ENCODE results near the gene SLC27A6. TPM values are rescaled to one million over a fixed set of nuclear protein-coding genes. Genes with fewer than 3 reads are reported as not detected.

The SLC27A6 gene
- total and polyA plus RNA-seq, 2 experiments from 2014 or later: 2.0 to 4.8 TPM

DNA sequence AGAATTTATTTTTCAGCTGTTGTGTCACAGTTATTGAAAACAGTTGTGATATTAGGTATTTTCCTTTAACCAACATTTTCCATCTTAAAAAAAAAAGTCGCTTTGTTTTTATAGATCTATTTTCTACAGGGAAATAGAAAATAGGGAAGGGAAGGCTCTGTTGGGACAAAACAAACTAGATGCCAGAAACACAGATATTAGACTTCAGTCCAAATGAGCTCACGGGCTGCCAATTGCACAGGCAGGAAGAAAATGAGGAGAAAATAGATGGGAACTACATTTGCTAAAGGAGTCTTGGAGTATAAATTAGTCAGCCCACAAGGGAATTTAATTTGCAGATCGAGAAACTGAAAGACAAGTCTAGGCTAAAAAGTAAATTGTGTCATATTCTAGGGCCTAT is 107.8 kb downstream of the SLC27A6 start:
- Mint-ChIP-seq H3K27ac (no peak overlapping the region), H3K27me3 (ENCODE audit: insufficient read depth, low read depth, poor library complexity) (peaks cover 2% of the 10 kb centered on the region), H3K36me3 (ENCODE audit: low read depth) (no peaks in the 10 kb centered on the region), H3K9me3 (no peaks in the 10 kb centered on the region), H3K4me1 (no peaks in the 10 kb centered on the region), H3K4me3 (no peak overlapping the region)
- H2AFZ ChIP-seq: no peak overlapping the region
- no peak overlapping the region for H3K4me3 ChIP-seq
- H3K27me3 ChIP-seq (ENCODE audit: insufficient read depth): no peaks in the 10 kb centered on the region
- H3K79me2 ChIP-seq (replicated peaks; ENCODE audit: insufficient read depth): no peaks in the 10 kb centered on the region
- no peaks in the 10 kb centered on the region for H3K9me2 ChIP-seq (ENCODE audit: insufficient read depth)
- H3K27ac ChIP-seq (ENCODE audit: low read depth): no peak overlapping the region
- H3K4me1 ChIP-seq (ENCODE audit: insufficient read depth): no peaks in the 10 kb centered on the region
- TF ChIP-seq, protein P1, sequence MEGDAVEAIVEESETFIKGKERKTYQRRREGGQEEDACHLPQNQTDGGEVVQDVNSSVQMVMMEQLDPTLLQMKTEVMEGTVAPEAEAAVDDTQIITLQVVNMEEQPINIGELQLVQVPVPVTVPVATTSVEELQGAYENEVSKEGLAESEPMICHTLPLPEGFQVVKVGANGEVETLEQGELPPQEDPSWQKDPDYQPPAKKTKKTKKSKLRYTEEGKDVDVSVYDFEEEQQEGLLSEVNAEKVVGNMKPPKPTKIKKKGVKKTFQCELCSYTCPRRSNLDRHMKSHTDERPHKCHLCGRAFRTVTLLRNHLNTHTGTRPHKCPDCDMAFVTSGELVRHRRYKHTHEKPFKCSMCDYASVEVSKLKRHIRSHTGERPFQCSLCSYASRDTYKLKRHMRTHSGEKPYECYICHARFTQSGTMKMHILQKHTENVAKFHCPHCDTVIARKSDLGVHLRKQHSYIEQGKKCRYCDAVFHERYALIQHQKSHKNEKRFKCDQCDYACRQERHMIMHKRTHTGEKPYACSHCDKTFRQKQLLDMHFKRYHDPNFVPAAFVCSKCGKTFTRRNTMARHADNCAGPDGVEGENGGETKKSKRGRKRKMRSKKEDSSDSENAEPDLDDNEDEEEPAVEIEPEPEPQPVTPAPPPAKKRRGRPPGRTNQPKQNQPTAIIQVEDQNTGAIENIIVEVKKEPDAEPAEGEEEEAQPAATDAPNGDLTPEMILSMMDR (conservative IDR thresholded peaks at IDR 0.05; ENCODE audit: low read depth in 2 of 2): no peak
- TF ChIP-seq ZNF331 (CRISPR knock-in tag; IDR thresholded peaks at IDR 0.05; ENCODE audit: low read depth) (no peak), JUNB (IDR thresholded peaks at IDR 0.05; ENCODE audit: unreplicated experiment) (no peak), CREB1 (CRISPR knock-in tag; IDR thresholded peaks at IDR 0.05; ENCODE audit: low read depth) (no peak), ZNF114 (CRISPR knock-in tag; IDR thresholded peaks at IDR 0.05) (no peak), EZH2phosphoT487 (IDR thresholded peaks at IDR 0.05; ENCODE audit: unreplicated experiment) (no peak), NANOG (IDR thresholded peaks at IDR 0.05; ENCODE audit: borderline replicate concordance) (no peak)
- TF ChIP-seq, protein P2, sequence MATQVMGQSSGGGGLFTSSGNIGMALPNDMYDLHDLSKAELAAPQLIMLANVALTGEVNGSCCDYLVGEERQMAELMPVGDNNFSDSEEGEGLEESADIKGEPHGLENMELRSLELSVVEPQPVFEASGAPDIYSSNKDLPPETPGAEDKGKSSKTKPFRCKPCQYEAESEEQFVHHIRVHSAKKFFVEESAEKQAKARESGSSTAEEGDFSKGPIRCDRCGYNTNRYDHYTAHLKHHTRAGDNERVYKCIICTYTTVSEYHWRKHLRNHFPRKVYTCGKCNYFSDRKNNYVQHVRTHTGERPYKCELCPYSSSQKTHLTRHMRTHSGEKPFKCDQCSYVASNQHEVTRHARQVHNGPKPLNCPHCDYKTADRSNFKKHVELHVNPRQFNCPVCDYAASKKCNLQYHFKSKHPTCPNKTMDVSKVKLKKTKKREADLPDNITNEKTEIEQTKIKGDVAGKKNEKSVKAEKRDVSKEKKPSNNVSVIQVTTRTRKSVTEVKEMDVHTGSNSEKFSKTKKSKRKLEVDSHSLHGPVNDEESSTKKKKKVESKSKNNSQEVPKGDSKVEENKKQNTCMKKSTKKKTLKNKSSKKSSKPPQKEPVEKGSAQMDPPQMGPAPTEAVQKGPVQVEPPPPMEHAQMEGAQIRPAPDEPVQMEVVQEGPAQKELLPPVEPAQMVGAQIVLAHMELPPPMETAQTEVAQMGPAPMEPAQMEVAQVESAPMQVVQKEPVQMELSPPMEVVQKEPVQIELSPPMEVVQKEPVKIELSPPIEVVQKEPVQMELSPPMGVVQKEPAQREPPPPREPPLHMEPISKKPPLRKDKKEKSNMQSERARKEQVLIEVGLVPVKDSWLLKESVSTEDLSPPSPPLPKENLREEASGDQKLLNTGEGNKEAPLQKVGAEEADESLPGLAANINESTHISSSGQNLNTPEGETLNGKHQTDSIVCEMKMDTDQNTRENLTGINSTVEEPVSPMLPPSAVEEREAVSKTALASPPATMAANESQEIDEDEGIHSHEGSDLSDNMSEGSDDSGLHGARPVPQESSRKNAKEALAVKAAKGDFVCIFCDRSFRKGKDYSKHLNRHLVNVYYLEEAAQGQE (IDR thresholded peaks at IDR 0.05; ENCODE audit: unreplicated experiment): no peak
- TF ChIP-seq, protein P3, sequence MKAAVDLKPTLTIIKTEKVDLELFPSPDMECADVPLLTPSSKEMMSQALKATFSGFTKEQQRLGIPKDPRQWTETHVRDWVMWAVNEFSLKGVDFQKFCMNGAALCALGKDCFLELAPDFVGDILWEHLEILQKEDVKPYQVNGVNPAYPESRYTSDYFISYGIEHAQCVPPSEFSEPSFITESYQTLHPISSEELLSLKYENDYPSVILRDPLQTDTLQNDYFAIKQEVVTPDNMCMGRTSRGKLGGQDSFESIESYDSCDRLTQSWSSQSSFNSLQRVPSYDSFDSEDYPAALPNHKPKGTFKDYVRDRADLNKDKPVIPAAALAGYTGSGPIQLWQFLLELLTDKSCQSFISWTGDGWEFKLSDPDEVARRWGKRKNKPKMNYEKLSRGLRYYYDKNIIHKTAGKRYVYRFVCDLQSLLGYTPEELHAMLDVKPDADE (IDR thresholded peaks at IDR 0.05): no peak
- TF ChIP-seq, protein P4, sequence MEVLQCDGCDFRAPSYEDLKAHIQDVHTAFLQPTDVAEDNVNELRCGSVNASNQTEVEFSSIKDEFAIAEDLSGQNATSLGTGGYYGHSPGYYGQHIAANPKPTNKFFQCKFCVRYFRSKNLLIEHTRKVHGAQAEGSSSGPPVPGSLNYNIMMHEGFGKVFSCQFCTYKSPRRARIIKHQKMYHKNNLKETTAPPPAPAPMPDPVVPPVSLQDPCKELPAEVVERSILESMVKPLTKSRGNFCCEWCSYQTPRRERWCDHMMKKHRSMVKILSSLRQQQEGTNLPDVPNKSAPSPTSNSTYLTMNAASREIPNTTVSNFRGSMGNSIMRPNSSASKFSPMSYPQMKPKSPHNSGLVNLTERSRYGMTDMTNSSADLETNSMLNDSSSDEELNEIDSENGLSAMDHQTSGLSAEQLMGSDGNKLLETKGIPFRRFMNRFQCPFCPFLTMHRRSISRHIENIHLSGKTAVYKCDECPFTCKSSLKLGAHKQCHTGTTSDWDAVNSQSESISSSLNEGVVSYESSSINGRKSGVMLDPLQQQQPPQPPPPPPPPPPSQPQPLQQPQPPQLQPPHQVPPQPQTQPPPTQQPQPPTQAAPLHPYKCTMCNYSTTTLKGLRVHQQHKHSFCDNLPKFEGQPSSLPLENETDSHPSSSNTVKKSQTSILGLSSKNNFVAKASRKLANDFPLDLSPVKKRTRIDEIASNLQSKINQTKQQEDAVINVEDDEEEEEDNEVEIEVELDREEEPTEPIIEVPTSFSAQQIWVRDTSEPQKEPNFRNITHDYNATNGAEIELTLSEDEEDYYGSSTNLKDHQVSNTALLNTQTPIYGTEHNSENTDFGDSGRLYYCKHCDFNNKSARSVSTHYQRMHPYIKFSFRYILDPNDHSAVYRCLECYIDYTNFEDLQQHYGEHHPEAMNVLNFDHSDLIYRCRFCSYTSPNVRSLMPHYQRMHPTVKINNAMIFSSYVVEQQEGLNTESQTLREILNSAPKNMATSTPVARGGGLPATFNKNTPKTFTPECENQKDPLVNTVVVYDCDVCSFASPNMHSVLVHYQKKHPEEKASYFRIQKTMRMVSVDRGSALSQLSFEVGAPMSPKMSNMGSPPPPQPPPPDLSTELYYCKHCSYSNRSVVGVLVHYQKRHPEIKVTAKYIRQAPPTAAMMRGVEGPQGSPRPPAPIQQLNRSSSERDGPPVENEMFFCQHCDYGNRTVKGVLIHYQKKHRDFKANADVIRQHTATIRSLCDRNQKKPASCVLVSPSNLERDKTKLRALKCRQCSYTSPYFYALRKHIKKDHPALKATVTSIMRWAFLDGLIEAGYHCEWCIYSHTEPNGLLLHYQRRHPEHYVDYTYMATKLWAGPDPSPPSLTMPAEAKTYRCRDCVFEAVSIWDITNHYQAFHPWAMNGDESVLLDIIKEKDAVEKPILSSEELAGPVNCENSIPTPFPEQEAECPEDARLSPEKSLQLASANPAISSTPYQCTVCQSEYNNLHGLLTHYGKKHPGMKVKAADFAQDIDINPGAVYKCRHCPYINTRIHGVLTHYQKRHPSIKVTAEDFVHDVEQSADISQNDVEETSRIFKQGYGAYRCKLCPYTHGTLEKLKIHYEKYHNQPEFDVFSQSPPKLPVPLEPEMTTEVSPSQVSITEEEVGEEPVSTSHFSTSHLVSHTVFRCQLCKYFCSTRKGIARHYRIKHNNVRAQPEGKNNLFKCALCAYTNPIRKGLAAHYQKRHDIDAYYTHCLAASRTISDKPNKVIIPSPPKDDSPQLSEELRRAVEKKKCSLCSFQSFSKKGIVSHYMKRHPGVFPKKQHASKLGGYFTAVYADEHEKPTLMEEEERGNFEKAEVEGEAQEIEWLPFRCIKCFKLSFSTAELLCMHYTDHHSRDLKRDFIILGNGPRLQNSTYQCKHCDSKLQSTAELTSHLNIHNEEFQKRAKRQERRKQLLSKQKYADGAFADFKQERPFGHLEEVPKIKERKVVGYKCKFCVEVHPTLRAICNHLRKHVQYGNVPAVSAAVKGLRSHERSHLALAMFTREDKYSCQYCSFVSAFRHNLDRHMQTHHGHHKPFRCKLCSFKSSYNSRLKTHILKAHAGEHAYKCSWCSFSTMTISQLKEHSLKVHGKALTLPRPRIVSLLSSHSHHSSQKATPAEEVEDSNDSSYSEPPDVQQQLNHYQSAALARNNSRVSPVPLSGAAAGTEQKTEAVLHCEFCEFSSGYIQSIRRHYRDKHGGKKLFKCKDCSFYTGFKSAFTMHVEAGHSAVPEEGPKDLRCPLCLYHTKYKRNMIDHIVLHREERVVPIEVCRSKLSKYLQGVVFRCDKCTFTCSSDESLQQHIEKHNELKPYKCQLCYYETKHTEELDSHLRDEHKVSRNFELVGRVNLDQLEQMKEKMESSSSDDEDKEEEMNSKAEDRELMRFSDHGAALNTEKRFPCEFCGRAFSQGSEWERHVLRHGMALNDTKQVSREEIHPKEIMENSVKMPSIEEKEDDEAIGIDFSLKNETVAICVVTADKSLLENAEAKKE (CRISPR knock-in tag; IDR thresholded peaks at IDR 0.05): no peak
- no peak for ATAC-seq
- H3K4me2 ChIP-seq: no peak overlapping the region
- H3F3A ChIP-seq (replicated peaks; ENCODE audit: low read depth): no peaks in the 10 kb centered on the region
- no peak for DNase-seq (ENCODE audit: low spot score)
- no peaks in the 10 kb centered on the region for H3K36me3 ChIP-seq (ENCODE audit: insufficient read depth)
- H4K20me1 ChIP-seq (replicated peaks; ENCODE audit: insufficient read depth): no peaks in the 10 kb centered on the region

Measured in GM23338 (cell line).